ENCODE results near the gene SYNE2. TPM values are rescaled to one million over a fixed set of nuclear protein-coding genes. Genes with fewer than 3 reads are reported as not detected.

SYNE2 gene
- total and polyA plus RNA-seq, 4 donors = 12.0 to 79.9 (median 19.5) TPM

DNA sequence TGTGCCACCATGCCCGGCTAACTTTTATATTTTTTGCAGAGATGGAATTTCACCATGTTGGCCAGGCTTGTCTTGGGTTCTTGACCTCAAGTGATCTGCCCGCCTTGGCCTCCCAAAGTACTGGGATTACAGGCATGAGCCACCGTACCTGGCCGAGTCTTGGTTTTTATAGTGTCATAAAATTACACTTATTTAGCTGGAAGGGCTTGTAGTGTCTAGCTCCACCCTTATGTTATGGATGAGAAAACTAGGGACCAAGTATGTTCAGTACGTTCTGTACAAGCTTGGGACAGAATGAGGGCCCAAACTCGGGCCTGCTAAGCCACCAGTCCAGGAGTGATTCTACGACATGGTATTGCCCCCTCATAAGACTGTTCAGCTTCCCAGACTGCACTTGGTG lies 35.1 kb downstream of the SYNE2 start (continued):
- TF ChIP-seq REST (IDR thresholded peaks at IDR 0.05) (no peak), SP1 (IDR thresholded peaks at IDR 0.05) (no peak)

GRCh38 chr14:63890553-63890952 lies 37.7 kb downstream of the SYNE2 start:
- no peaks in the 10 kb centered on the region for H3K9me3 ChIP-seq (ENCODE audit: control insufficient read depth in 4 of 4, low read length in 3 of 4)
- H3K27ac ChIP-seq (ENCODE audit: low read depth in 1 of 2, low read length in 2 of 2) = no peak overlapping the region
- H3K36me3 ChIP-seq (ENCODE audit: control insufficient read depth in 4 of 4, insufficient read depth in 3 of 4, low read depth in 1 of 4, low read length in 3 of 4) = no peaks in the 10 kb centered on the region
- DNase-seq (ENCODE audit: low spot score) = no peak
- H3K4me1 ChIP-seq (ENCODE audit: control insufficient read depth in 4 of 4, insufficient read depth in 4 of 4, low read length in 3 of 4) = peaks cover 11 to 37% (median 30%) of the 10 kb centered on the region in 4 donors
- no peaks in the 10 kb centered on the region for H3K27me3 ChIP-seq (ENCODE audit: control insufficient read depth in 4 of 4, insufficient read depth in 4 of 4, low read length in 3 of 4)
- WGBS = 86% methylated on average over 1 of the region's 1 CpG
- no peak overlapping the region for H3K9ac ChIP-seq (ENCODE audit: low read depth in 1 of 2, low read length in 2 of 2)
- TF ChIP-seq SP1 (IDR thresholded peaks at IDR 0.05) (no peak), HNF4A (conservative IDR thresholded peaks at IDR 0.05) (no peak), YY1 (IDR thresholded peaks at IDR 0.05) (no peak), RXRA (IDR thresholded peaks at IDR 0.05) (no peak), FOXA1 (IDR thresholded peaks at IDR 0.05) (no peak), RAD21 (IDR thresholded peaks at IDR 0.05) (no peak), NR2F2 (IDR thresholded peaks at IDR 0.05) (no peak), TAF1 (conservative IDR thresholded peaks at IDR 0.05) (no peak), GABPA (IDR thresholded peaks at IDR 0.05 in 1 of 2, conservative IDR thresholded peaks at IDR 0.05 in 1 of 2) (no peak), JUND (IDR thresholded peaks at IDR 0.05) (no peak), HNF4G (IDR thresholded peaks at IDR 0.05) (no peak), FOXA2 (IDR thresholded peaks at IDR 0.05) (no peak)
- TF ChIP-seq, protein P1, sequence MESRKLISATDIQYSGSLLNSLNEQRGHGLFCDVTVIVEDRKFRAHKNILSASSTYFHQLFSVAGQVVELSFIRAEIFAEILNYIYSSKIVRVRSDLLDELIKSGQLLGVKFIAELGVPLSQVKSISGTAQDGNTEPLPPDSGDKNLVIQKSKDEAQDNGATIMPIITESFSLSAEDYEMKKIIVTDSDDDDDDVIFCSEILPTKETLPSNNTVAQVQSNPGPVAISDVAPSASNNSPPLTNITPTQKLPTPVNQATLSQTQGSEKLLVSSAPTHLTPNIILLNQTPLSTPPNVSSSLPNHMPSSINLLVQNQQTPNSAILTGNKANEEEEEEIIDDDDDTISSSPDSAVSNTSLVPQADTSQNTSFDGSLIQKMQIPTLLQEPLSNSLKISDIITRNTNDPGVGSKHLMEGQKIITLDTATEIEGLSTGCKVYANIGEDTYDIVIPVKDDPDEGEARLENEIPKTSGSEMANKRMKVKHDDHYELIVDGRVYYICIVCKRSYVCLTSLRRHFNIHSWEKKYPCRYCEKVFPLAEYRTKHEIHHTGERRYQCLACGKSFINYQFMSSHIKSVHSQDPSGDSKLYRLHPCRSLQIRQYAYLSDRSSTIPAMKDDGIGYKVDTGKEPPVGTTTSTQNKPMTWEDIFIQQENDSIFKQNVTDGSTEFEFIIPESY (IDR thresholded peaks at IDR 0.05) = no peak
- TF ChIP-seq, protein P2, sequence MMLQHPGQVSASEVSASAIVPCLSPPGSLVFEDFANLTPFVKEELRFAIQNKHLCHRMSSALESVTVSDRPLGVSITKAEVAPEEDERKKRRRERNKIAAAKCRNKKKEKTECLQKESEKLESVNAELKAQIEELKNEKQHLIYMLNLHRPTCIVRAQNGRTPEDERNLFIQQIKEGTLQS (IDR thresholded peaks at IDR 0.05) = no peak
- TF ChIP-seq, protein P3, sequence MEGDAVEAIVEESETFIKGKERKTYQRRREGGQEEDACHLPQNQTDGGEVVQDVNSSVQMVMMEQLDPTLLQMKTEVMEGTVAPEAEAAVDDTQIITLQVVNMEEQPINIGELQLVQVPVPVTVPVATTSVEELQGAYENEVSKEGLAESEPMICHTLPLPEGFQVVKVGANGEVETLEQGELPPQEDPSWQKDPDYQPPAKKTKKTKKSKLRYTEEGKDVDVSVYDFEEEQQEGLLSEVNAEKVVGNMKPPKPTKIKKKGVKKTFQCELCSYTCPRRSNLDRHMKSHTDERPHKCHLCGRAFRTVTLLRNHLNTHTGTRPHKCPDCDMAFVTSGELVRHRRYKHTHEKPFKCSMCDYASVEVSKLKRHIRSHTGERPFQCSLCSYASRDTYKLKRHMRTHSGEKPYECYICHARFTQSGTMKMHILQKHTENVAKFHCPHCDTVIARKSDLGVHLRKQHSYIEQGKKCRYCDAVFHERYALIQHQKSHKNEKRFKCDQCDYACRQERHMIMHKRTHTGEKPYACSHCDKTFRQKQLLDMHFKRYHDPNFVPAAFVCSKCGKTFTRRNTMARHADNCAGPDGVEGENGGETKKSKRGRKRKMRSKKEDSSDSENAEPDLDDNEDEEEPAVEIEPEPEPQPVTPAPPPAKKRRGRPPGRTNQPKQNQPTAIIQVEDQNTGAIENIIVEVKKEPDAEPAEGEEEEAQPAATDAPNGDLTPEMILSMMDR (IDR thresholded peaks at IDR 0.05; ENCODE audit: low read depth, low read length, missing input control) = no peak
- no peak overlapping the region for H3K4me3 ChIP-seq (ENCODE audit: low read depth in 1 of 3, low read length in 3 of 3)

All from liver (tissue), 9 donors.